Heart left ventricle (tissue), 16 donors: ENCODE measurements around the gene MBD3L4. TPM values are rescaled to one million over a fixed set of nuclear protein-coding genes. Genes with fewer than 3 reads are reported as not detected.

Source experiments
- ATAC-seq, 4 donors: fragments of 200-7000 bp; cut with Tn5 transposase; one replicate each; pipeline ENCODE4 v1.9.1; 2020 to 2022; ENCODE audit warnings: moderate library complexity in 4 of 4, mild to moderate bottlenecking in 3 of 4, moderate number of reproducible peaks in 1 of 4
- DNase-seq, 5 donors: peaks; one replicate each; pipeline ENCODE4 v3.0.0-alpha.2; 2020
- H3K27ac ChIP-seq, 12 donors: fragments of 200-600 bp; sonication (generic) in 4 of 12; one replicate each; pipeline versions ENCODE4 v1.5.0 to v1.8.0; 2016 to 2022; ENCODE audit warnings: mild to moderate bottlenecking in 2 of 12
- H3K27me3 ChIP-seq, 9 donors: fragments of 200-600 bp; sonication (generic) in 2 of 9; one replicate each; pipeline versions ENCODE4 v1.5.1 to v1.8.0; 2016 to 2022; ENCODE audit warnings: mild to moderate bottlenecking in 3 of 9
- H3K36me3 ChIP-seq, 9 donors: fragments of 200-600 bp; sonication (generic) in 2 of 9; one replicate each; pipeline versions ENCODE4 v1.5.0 to v1.8.0; 2018 to 2022; ENCODE audit warnings: mild to moderate bottlenecking in 2 of 9
- H3K4me1 ChIP-seq, 12 donors: fragments of 200-600 bp; sonication (generic) in 4 of 12; one replicate each; pipeline versions ENCODE4 v1.5.0 to v1.8.0; 2016 to 2022; ENCODE audit warnings: mild to moderate bottlenecking in 3 of 12
- H3K4me3 ChIP-seq, 12 donors: fragments of 200-600 bp; sonication (generic) in 4 of 12; one replicate each; pipeline versions ENCODE4 v1.5.0 to v1.8.0; 2017 to 2022; ENCODE audit warnings: mild to moderate bottlenecking in 9 of 12, moderate library complexity in 4 of 12
- H3K9me3 ChIP-seq, 12 donors: fragments of 200-600 bp; sonication (generic) in 4 of 12; one replicate each; pipeline versions ENCODE4 v1.5.0 to v1.8.0; 2016 to 2022; ENCODE audit warnings: mild to moderate bottlenecking in 1 of 12
- CTCF ChIP-seq, 12 donors: fragments of 200-600 bp; sonication (generic) in 4 of 12; IDR thresholded peaks; one replicate each; pipeline versions ENCODE4 v1.5.0 to v1.8.0; 2018 to 2022; ENCODE audit warnings: antibody characterized with exemption in 12 of 12, mild to moderate bottlenecking in 5 of 12
- POLR2A ChIP-seq, 2 donors: fragments of 450-650 bp; IDR thresholded peaks; one replicate each; pipeline ENCODE4 v1.6.1; 2017; ENCODE audit warnings: antibody characterized with exemption in 2 of 2, mild to moderate bottlenecking in 2 of 2, moderate library complexity in 2 of 2
- WGBS, 4 donors: extraction: QIAGEN DNeasy Blood & Tissue Kit in 2 of 4; methylation state at CpG; one replicate each; pipeline versions ENCODE4 v1.1.5 to v1.1.7; 2013 to 2018; 5-methylcytosine and 5-hydroxymethylcytosine counted together
- intact Hi-C, 10 donors: fragments of 100-400 bp; cut with DNase I; formaldehyde crosslinking; loops; one replicate each; pipeline versions ENCODE4 v1.11.1 to v1.14.2; 2022
- polyA plus RNA-seq, 2 donors: library from polyadenylated mRNA; stranded (reverse); fragments of 200-250 nt; gene quantifications; one replicate each; pipeline ENCODE4 v1.2.3, GENCODE V29; 2013
- total RNA-seq, 9 donors: library from RNA; depleted of rRNA in 2 of 9; stranded (reverse); fragments of >200 nt in 2 of 9; fragmentation: NEBNext Ultra II Directional in 3 of 9; extraction: Animal tissue kit (Norgen Biotek cat#: 25700) in 3 of 9; gene quantifications; one replicate each; pipeline versions ENCODE4 v1.1.0 to v1.2.4, GENCODE V29; 2016 to 2023
- donor health status: ischemic (EF 13 %, LVEDD 7.1; RV severe dilation, severe dysfunction).
- donor health status: healthy with polysubstance abuse.
- donor health status: DM: no; HTN: yes; CAD: no.
- donor health status: DM: no; HTN: no; CAD: no.
- donor health status: ischemic (EF 25% LVEDD 6.9; RV normal size, moderate dysfunction).
- donor health status: ischemic (EF 25% LVEDD 5.7; RV mildly dilated, moderate dysfunction).
- donor health status: healthy.
- donor health status: DM: yes; HTN: yes; CAD: no.
- donor health status: ischemic (EF 35%, LVEDD 5.7; RV mildly dilated, moderate dysfunction).
- donor health status: nonischemic (EF 11% LVEDD 7.7; RV severe dilation, severe dysfunction).
- donor health status: DM: yes; HTN: yes; CAD: no.
- donor health status: PGD.
- donor health status: ischemic (EF 29% LVEDD 5.4; RV normal size, mild dysfunction).
- donor health status: nonischemic (EF 23%, LVEDD 6.1; RV moderate dilation, normal function).

Gene MBD3L4
- total and polyA plus RNA-seq, 11 donors = not detected

GRCh38 chr19:6999933-7000332, 40.0 kb downstream of the MBD3L4 start:
- Histone ChIP-seq H3K4me1 (peaks cover 0 to 29% (median 0%) of the 10 kb centered on the region in 12 donors), H3K4me3 (no peak overlapping the region), H3K27me3 (peaks cover 0 to 12% (median 0%) of the 10 kb centered on the region in 9 donors), H3K36me3 (no peaks in the 10 kb centered on the region), H3K27ac (peak overlapping the region in 1 of 12 donors; percentile 82), H3K9me3 (no peaks in the 10 kb centered on the region)
- intact Hi-C loops = no loop called here
- TF ChIP-seq CTCF (IDR thresholded peaks at IDR 0.05) (no peak), POLR2A (IDR thresholded peaks at IDR 0.05) (no peak)
- ATAC-seq (no peak), DNase-seq (no peak)
- WGBS, 4 donors = 63 to 70% (median 68%) methylated on average over 7 of the region's 7 CpGs

DNA sequence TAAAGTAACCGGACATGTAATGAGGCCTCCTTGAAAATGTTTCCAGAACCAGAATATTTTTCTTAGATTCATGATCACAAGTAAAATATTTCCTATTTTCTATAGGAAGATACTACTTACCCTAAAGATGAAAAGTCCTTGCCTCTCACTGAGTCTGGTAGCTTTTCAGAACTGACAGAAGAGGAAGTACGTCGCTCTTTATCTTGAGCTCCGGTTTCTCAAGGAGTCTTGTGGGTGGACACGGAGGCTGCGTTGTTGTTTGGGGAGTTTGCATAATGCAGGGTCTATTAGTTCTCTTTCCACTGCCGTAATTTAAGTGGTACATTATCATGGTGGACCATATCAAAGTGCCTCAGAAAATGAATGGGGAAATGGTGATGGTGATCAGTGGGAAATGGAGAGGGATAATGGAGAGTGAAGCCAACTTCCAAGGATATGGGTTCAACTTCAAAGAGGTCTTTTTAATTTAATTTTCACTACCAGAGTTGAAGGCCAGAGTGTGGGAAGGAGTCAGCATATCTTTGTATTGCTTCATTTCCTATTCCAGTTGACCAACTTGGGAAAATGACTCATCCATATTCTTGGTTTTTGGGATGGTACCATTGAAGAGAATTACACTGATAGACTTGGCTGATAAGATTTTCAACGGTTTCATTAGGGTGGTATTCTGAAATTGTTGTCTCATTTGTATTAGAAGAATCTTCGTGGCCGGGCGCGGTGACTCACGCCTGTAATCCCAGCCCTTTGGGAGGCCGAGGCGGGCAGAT, 42.1 kb downstream of the MBD3L4 start:
- no peak for DNase-seq
- ATAC-seq = no peak
- peak overlapping the region in 1 of 12 donors; percentile 23 for H3K4me3 ChIP-seq
- TF ChIP-seq CTCF (IDR thresholded peaks at IDR 0.05) (no peak), POLR2A (IDR thresholded peaks at IDR 0.05) (no peak)
- H3K36me3 ChIP-seq = no peaks in the 10 kb centered on the region
- H3K27me3 ChIP-seq = peaks cover 0 to 12% (median 0%) of the 10 kb centered on the region in 9 donors
- intact Hi-C loops = no loop called here
- peaks cover 0 to 29% (median 0%) of the 10 kb centered on the region in 12 donors for H3K4me1 ChIP-seq
- H3K9me3 ChIP-seq = no peaks in the 10 kb centered on the region
- peak overlapping the region in 1 of 12 donors; percentile 43 for H3K27ac ChIP-seq
- WGBS, 4 donors = 82 to 90% (median 86%) methylated on average over 14 to 15 of the region's 15 CpGs

GRCh38 chr19:6996810-6997209, 43.2 kb downstream of the MBD3L4 start:
- DNase-seq (no peak), ATAC-seq (no peak)
- TF ChIP-seq POLR2A (IDR thresholded peaks at IDR 0.05) (no peak), CTCF (IDR thresholded peaks at IDR 0.05) (no peak)
- Histone ChIP-seq H3K4me3 (peak overlapping the region in 1 of 12 donors; percentile 23), H3K9me3 (no peaks in the 10 kb centered on the region), H3K4me1 (peaks cover 0 to 29% (median 0%) of the 10 kb centered on the region in 12 donors), H3K27ac (peak overlapping the region in 1 of 12 donors; percentile 5), H3K27me3 (peaks cover 0 to 11% (median 0%) of the 10 kb centered on the region in 9 donors), H3K36me3 (no peaks in the 10 kb centered on the region)
- 53 to 65% (median 60%) methylated on average over 4 of the region's 4 CpGs for WGBS, 4 donors
- intact Hi-C loops = no loop called here

- Histone ChIP-seq H3K36me3 (no peaks in the 10 kb centered on the region), H3K27ac (no peak overlapping the region), H3K27me3 (no peaks in the 10 kb centered on the region), H3K9me3 (no peaks in the 10 kb centered on the region), H3K4me1 (peaks cover 0 to 15% (median 0%) of the 10 kb centered on the region in 12 donors), H3K4me3 (no peak overlapping the region)
- TF ChIP-seq POLR2A (IDR thresholded peaks at IDR 0.05) (no peak), CTCF (IDR thresholded peaks at IDR 0.05) (no peak)
- 56 to 74% (median 72%) methylated on average over 1 of the region's 1 CpG for WGBS, 4 donors
- intact Hi-C loops = no loop called here
- ATAC-seq (no peak), DNase-seq (no peak)
Measured at GRCh38 chr19:6995054-6995453, 44.9 kb downstream of the MBD3L4 start.
